Measurements from ENCODE around the gene KCTD17. TPM values are rescaled to one million over a fixed set of nuclear protein-coding genes. Genes with fewer than 3 reads are reported as not detected.
A peak's percentile ranks its signal among the peaks of the same experiment; 100 is the strongest.

Gene KCTD17
- total and polyA plus RNA-seq, 2 of the 13 experiments (the other 11 are each of a cell fraction or from before 2014, with no cell fraction given), result 5.3 to 11.7 TPM

GRCh38 chr22:37020192-37020479, 31.4 kb upstream of the KCTD17 start (continued):
- TF ChIP-seq ZNF318 (CRISPR knock-in tag; IDR thresholded peaks at IDR 0.05) (no peak), ZNF263 (CRISPR knock-in tag; IDR thresholded peaks at IDR 0.05) (no peak), KLF9 (CRISPR knock-in tag; IDR thresholded peaks at IDR 0.05; ENCODE audit: low read depth) (no peak), CSRNP2 (CRISPR knock-in tag; conservative IDR thresholded peaks at IDR 0.05; ENCODE audit: low read depth) (no peak), KDM2A (CRISPR knock-in tag; IDR thresholded peaks at IDR 0.05; ENCODE audit: borderline replicate concordance, low read depth) (peak; percentile 31; the same call in 1 of the 2 replicates), SOX13 (IDR thresholded peaks at IDR 0.05) (no peak), SOX13 (CRISPR knock-in tag; conservative IDR thresholded peaks at IDR 0.05 in 1 of 2, IDR thresholded peaks at IDR 0.05 in 1 of 2) (no peak), ZBTB20 (CRISPR knock-in tag; IDR thresholded peaks at IDR 0.05; ENCODE audit: borderline replicate concordance, low read depth) (0 out of 2 replicates have a peak, but pooled peaks have one; percentile 16), ZNF562 (CRISPR knock-in tag; IDR thresholded peaks at IDR 0.05; ENCODE audit: borderline replicate concordance) (no peak), CEBPG (CRISPR knock-in tag; IDR thresholded peaks at IDR 0.05) (no peak), KMT2A (CRISPR knock-in tag; IDR thresholded peaks at IDR 0.05) (peak; percentile 43; the same call in 1 of the 2 replicates), DBP (CRISPR knock-in tag; IDR thresholded peaks at IDR 0.05; ENCODE audit: not compliant biosample characterization) (no peak), ARID3A (IDR thresholded peaks at IDR 0.05; ENCODE audit: low read depth, low read length) (no peak), RAD21 (CRISPR knock-in tag; IDR thresholded peaks at IDR 0.05) (no peak), ATF2 (CRISPR knock-in tag; IDR thresholded peaks at IDR 0.05) (no peak), KDM1A (CRISPR knock-in tag; IDR thresholded peaks at IDR 0.05) (no peak), RXRA (CRISPR knock-in tag; IDR thresholded peaks at IDR 0.05) (no peak), SSRP1 (CRISPR knock-in tag; IDR thresholded peaks at IDR 0.05) (no peak), SP5 (CRISPR knock-in tag; IDR thresholded peaks at IDR 0.05; ENCODE audit: borderline replicate concordance, low read depth) (no peak)
